Endothelial cell of umbilical vein (primary cell): ENCODE measurements around the gene PSMC1. TPM values are rescaled to one million over a fixed set of nuclear protein-coding genes. Genes with fewer than 3 reads are reported as not detected.

Source experiments
- polyA plus RNA-seq, 4 experiments: library from polyadenylated mRNA; depleted of rRNA in 3 of 4; stranded (reverse) in 3 of 4; unstranded in 1 of 4; fragments of >200 nt; gene quantifications; 2 replicates each; pipeline versions ENCODE4 v1.2.1 to v1.2.3, GENCODE V29; 2011 to 2012; ENCODE audit warnings: missing spikeins in 1 of 4
- total RNA-seq: library from RNA; stranded (reverse); gene quantifications from 2 replicates; pipeline ENCODE4 v1.2.3, GENCODE V29; 2021

PSMC1 gene
- total and polyA plus RNA-seq, 2 donors (not counting 3 experiments of a cell fraction or from before 2014, with no cell fraction given), result 77.4 to 129 TPM

Other genes starting within 250 kb of the PSMC1 start
- gene KCNK13, start 194.6 kb upstream of the PSMC1 start, total RNA-seq, result not detected in 2 replicates
- gene KCNK13, start 194.6 kb upstream of the PSMC1 start, polyA plus RNA-seq, result not detected in 2 replicates
- 22.1 and 22.5 TPM in 2 replicates for gene NRDE2, start 75.4 kb downstream of the PSMC1 start, total RNA-seq
- gene NRDE2, start 75.4 kb downstream of the PSMC1 start, polyA plus RNA-seq, result 7.1 and 8.5 TPM in 2 replicates
- 731 and 743 TPM in 2 replicates for gene CALM1, start 140.5 kb downstream of the PSMC1 start, total RNA-seq
- gene CALM1, start 140.5 kb downstream of the PSMC1 start, polyA plus RNA-seq, result 476 and 529 TPM in 2 replicates